ENCODE data around the gene COMT.

The COMT gene

GRCh38 chr22:20017622-20017958, 76.0 kb downstream of the COMT start:
- FAIRE-seq: peak; percentile 9
- TF ChIP-seq POLR2AphosphoS5 (IDR thresholded peaks at IDR 0.05; ENCODE audit: low read depth, low read length): no peak
- TF ChIP-seq TAF1 (IDR thresholded peaks at IDR 0.05; ENCODE audit: borderline replicate concordance, low read depth, low read length): no peak
- DNase-seq (ENCODE audit: insufficient read length): no peak

GRCh38 chr22:20018001-20018400, 76.4 kb downstream of the COMT start:
- DNase-seq (ENCODE audit: insufficient read length): no peak
- no peak for FAIRE-seq
- TF ChIP-seq POLR2A (IDR thresholded peaks at IDR 0.05; ENCODE audit: low read depth, low read length): no peak
- no peak for TF ChIP-seq TAF1 (IDR thresholded peaks at IDR 0.05; ENCODE audit: borderline replicate concordance, low read depth, low read length)
- no peak for TF ChIP-seq POLR2AphosphoS5 (IDR thresholded peaks at IDR 0.05; ENCODE audit: low read depth, low read length)

All from GM12892 (cell line).